Panc1 (cell line): ENCODE data around the gene PYDC1. TPM values are rescaled to one million over a fixed set of nuclear protein-coding genes. Genes with fewer than 3 reads are reported as not detected.

Experiments used
- ATAC-seq: fragments of 200-7000 bp; cut with Tn5 transposase; 2 replicates; pipeline ENCODE4 v1.9.1; 2020; ENCODE audit warnings: mild to moderate bottlenecking, moderate library complexity
- BruUV-seq: library from RNA; stranded (reverse); fragments of 400-500 nt; replicated peaks from 2 replicates; lab custom pipeline; 2021; lab: Mats Ljungman, UMichigan
- CTCF ChIA-PET: fragments of 300-600 bp; sonication (Branson Sonifier 250); formaldehyde crosslinking; loops from one replicate; lab custom pipeline; 2022; ENCODE audit warnings: antibody characterized with exemption; lab: Charles Lee
- POLR2A ChIA-PET: fragments of 300-600 bp; sonication (Branson Sonifier 250); formaldehyde crosslinking; loops from one replicate; lab custom pipeline; 2022; ENCODE audit warnings: antibody characterized with exemption; lab: Charles Lee
- DNase-seq: peaks from one replicate; pipeline ENCODE4 v3.0.0-alpha.2; 2010; ENCODE audit warnings: low read depth, low spot score
- H3K27ac ChIP-seq: 2 replicates; pipeline ENCODE4 v1.5.1; 2011; ENCODE audit warnings: mild to moderate bottlenecking, low read length, inconsistent platforms
- H3K27me3 ChIP-seq: fragments of 200-500 bp; sonication (Bioruptor generic); 2 replicates; pipeline ENCODE4 v1.6.0; 2014; ENCODE audit warnings: low read length, inconsistent platforms; ENCODE audit not compliant: control insufficient read depth, insufficient read depth
- H3K36me3 ChIP-seq: fragments of 200-500 bp; sonication (Bioruptor generic); 2 replicates; pipeline ENCODE4 v1.5.1; 2014; ENCODE audit warnings: inconsistent platforms, mild to moderate bottlenecking, low read length, moderate library complexity; ENCODE audit not compliant: control insufficient read depth, insufficient read depth
- H3K4me1 ChIP-seq: 2 replicates; pipeline ENCODE4 v1.5.1; 2011; ENCODE audit warnings: inconsistent platforms, mild to moderate bottlenecking, low read length, moderate library complexity; ENCODE audit not compliant: control insufficient read depth, insufficient read depth
- H3K4me3 ChIP-seq, 2 experiments: 2 replicates each; pipeline ENCODE4 v1.5.1; 2011 to 2012; ENCODE audit warnings: low read depth in 2 of 2, low read length in 2 of 2, mild to moderate bottlenecking in 2 of 2, inconsistent platforms in 1 of 2, moderate library complexity in 1 of 2
- H3K9me3 ChIP-seq: fragments of 200-500 bp; sonication (Bioruptor generic); 2 replicates; pipeline ENCODE4 v1.5.1; 2014; ENCODE audit warnings: low read depth, mild to moderate bottlenecking, inconsistent platforms, low read length, moderate library complexity; ENCODE audit not compliant: control insufficient read depth, insufficient read depth
- CTCF ChIP-seq: fragments of 450-650 bp; IDR thresholded peaks from 2 replicates; pipeline ENCODE4 v1.5.1; 2017; ENCODE audit warnings: mild to moderate bottlenecking
- POLR2AphosphoS5 ChIP-seq: IDR thresholded peaks from 2 replicates; pipeline ENCODE4 v1.6.1; 2012; ENCODE audit warnings: mild to moderate bottlenecking, low read depth, low read length, moderate library complexity
- REST ChIP-seq, 2 experiments: IDR thresholded peaks; 2 replicates each; pipeline ENCODE4 v1.6.1; 2011 to 2012; ENCODE audit warnings: low read depth in 2 of 2, control low read depth in 1 of 2, low read length in 1 of 2, mild to moderate bottlenecking in 1 of 2, moderate library complexity in 1 of 2; ENCODE audit not compliant: insufficient read depth in 1 of 2
- SIN3A ChIP-seq: IDR thresholded peaks from 2 replicates; pipeline ENCODE4 v1.6.1; 2012; ENCODE audit warnings: low read depth, mild to moderate bottlenecking, low read length, moderate library complexity, borderline replicate concordance; ENCODE audit not compliant: insufficient read depth
- TCF7L2 ChIP-seq: IDR thresholded peaks from 2 replicates; pipeline ENCODE4 v1.6.1; 2011; ENCODE audit warnings: mild to moderate bottlenecking, low read depth, low read length, inconsistent platforms
- in situ Hi-C: cut with HindIII; loops from 2 replicates; pipeline ENCODE4 v1.10.0; 2016; ENCODE audit warnings: low sequenced_read_pairs, low pct_unique_long_range_greater_than_20kb
- intact Hi-C: fragments of 100-400 bp; cut with micrococcal nuclease; formaldehyde crosslinking; loops from one replicate; pipeline ENCODE4 v1.10.0; 2022; ENCODE audit not compliant: unreplicated experiment
- total RNA-seq: library from RNA; stranded (reverse); gene quantifications from one replicate; pipeline ENCODE4 v1.2.1, GENCODE V29; 2021; ENCODE audit not compliant: unreplicated experiment

Gene PYDC1
- total RNA-seq, 1 experiment from 2014 or later, result not detected

- no peaks in the 10 kb centered on the region; the same call in 1 of the 2 replicates for H3K36me3 ChIP-seq
- no TSS peak for BruUV-seq
- no peak overlapping the region for H3K27ac ChIP-seq
- DNase-seq, result no peak
- in situ Hi-C loops, result no loop called here
- TF ChIP-seq REST (IDR thresholded peaks at IDR 0.05; ENCODE audit: insufficient read depth in 1 of 2, low read depth in 2 of 2, low read length in 1 of 2), result no peak
- TF ChIP-seq CTCF, result no peak
- no peak for TF ChIP-seq TCF7L2
- no peak for TF ChIP-seq POLR2AphosphoS5
- TF ChIP-seq SIN3A, result no peak
- POLR2A ChIA-PET, result interaction anchor here (0.5 to 0.7 kb wide), 3 partner anchors 122 to 266 kb away, joined by 3 to 4 read pairs (median 4); no protein-coding TSS in a partner anchor
- ATAC-seq, result peak; percentile 93
- peak overlapping the region; percentile 45 to 53 for H3K4me3 ChIP-seq
- CTCF ChIA-PET, result interaction anchor here (0.5 to 0.6 kb wide), 4 partner anchors 14 to 651 kb away, joined by 3 to 7 read pairs (median 3); no protein-coding TSS in a partner anchor
- no peaks in the 10 kb centered on the region for H3K9me3 ChIP-seq
- peaks cover 7% of the 10 kb centered on the region; the same call in 1 of the 2 replicates for H3K4me1 ChIP-seq
- intact Hi-C loops, result loop anchor here (10.0 kb wide), 1 partner anchor 69 kb away; no protein-coding TSS in a partner anchor
- no peaks in the 10 kb centered on the region for H3K27me3 ChIP-seq
These were observed 1.4 kb downstream of the PYDC1 start for GRCh38 chr16:31215287-31216162.

GRCh38 chr16:31214708-31215286, 2.1 kb downstream of the PYDC1 start:
- ChIA-PET CTCF (interaction anchor here (0.5 to 0.6 kb wide), 3 partner anchors 45 to 652 kb away, joined by 3 to 7 read pairs (median 3); no protein-coding TSS in a partner anchor), POLR2A (no interaction called here)
- in situ Hi-C loops, result no loop called here
- intact Hi-C loops, result loop anchor here (10.0 kb wide), 1 partner anchor 70 kb away; no protein-coding TSS in a partner anchor
- ATAC-seq (no peak), DNase-seq (no peak)
- BruUV-seq, result no TSS peak
- H3K36me3 ChIP-seq, result no peaks in the 10 kb centered on the region; the same call in 1 of the 2 replicates
- H3K27me3 ChIP-seq, result no peaks in the 10 kb centered on the region
- no peak for TF ChIP-seq TCF7L2
- no peak for TF ChIP-seq REST (IDR thresholded peaks at IDR 0.05; ENCODE audit: insufficient read depth in 1 of 2, low read depth in 2 of 2, low read length in 1 of 2)
- no peak for TF ChIP-seq SIN3A
- TF ChIP-seq POLR2AphosphoS5, result no peak
- peaks cover 7% of the 10 kb centered on the region; the same call in 1 of the 2 replicates for H3K4me1 ChIP-seq
- H3K4me3 ChIP-seq, result no peak overlapping the region; a peak in 1 of 4 replicates
- no peaks in the 10 kb centered on the region for H3K9me3 ChIP-seq
- no peak overlapping the region for H3K27ac ChIP-seq
